Loucy (cell line): Measurements from ENCODE around the gene EFTUD2.

Experiments used
- H2AFZ ChIP-seq: fragments of 200-600 bp; sonication (generic); 2 replicates; pipeline ENCODE4 v1.6.0; 2016; ENCODE audit warnings: antibody characterized with exemption, mild to moderate bottlenecking, low read length, moderate library complexity
- H3F3A ChIP-seq: fragments of 200-600 bp; 2 replicates; pipeline ENCODE4 v1.6.0; 2016; ENCODE audit warnings: antibody characterized with exemption, low read depth, mild to moderate bottlenecking
- H3K27me3 ChIP-seq: fragments of 200-600 bp; sonication (generic); 2 replicates; pipeline ENCODE4 v1.6.1; 2014; ENCODE audit warnings: low read length, mild to moderate bottlenecking; ENCODE audit not compliant: insufficient read depth, poor library complexity, severe bottlenecking
- H3K36me3 ChIP-seq: fragments of 200-600 bp; sonication (generic); 2 replicates; pipeline ENCODE4 v1.6.1; 2016; ENCODE audit warnings: low read length; ENCODE audit not compliant: insufficient read depth
- H3K4me1 ChIP-seq: fragments of 200-600 bp; sonication (generic); 2 replicates; pipeline ENCODE4 v1.5.1; 2014; ENCODE audit warnings: low read length, mild to moderate bottlenecking; ENCODE audit not compliant: insufficient read depth, poor library complexity, severe bottlenecking
- H3K4me2 ChIP-seq: fragments of 200-600 bp; sonication (generic); 2 replicates; pipeline ENCODE4 v1.6.0; 2014; ENCODE audit warnings: antibody characterized with exemption, low read length, low read depth, mild to moderate bottlenecking; ENCODE audit not compliant: poor library complexity, severe bottlenecking
- H3K4me3 ChIP-seq: fragments of 200-600 bp; sonication (generic); 2 replicates; pipeline ENCODE4 v1.5.1; 2014; ENCODE audit warnings: low read length, mild to moderate bottlenecking, mixed read lengths; ENCODE audit not compliant: poor library complexity, severe bottlenecking
- H3K79me2 ChIP-seq: fragments of 200-600 bp; sonication (generic); 2 replicates; pipeline ENCODE4 v1.6.1; 2014; ENCODE audit warnings: low read length; ENCODE audit not compliant: insufficient read depth
- H3K9ac ChIP-seq: fragments of 200-600 bp; sonication (generic); 2 replicates; pipeline ENCODE4 v1.6.0; 2014; ENCODE audit warnings: mild to moderate bottlenecking, low read depth, low read length, moderate library complexity; ENCODE audit not compliant: poor library complexity, severe bottlenecking
- H3K9me2 ChIP-seq: fragments of 200-600 bp; sonication (generic); replicated peaks from 2 replicates; pipeline ENCODE4 v1.6.1; 2016; ENCODE audit warnings: low read depth, low read length, mixed read lengths
- H3K9me3 ChIP-seq: fragments of 200-600 bp; sonication (generic); 2 replicates; pipeline ENCODE4 v1.6.1; 2014; ENCODE audit warnings: mild to moderate bottlenecking, antibody characterized with exemption, low read length, low read depth; ENCODE audit not compliant: insufficient read depth
- H4K20me1 ChIP-seq: fragments of 200-600 bp; sonication (generic); 2 replicates; pipeline ENCODE4 v1.6.0; 2014; ENCODE audit warnings: antibody characterized with exemption, low read length, mild to moderate bottlenecking; ENCODE audit not compliant: insufficient read depth, poor library complexity, severe bottlenecking
- CTCF ChIP-seq: fragments of 200-600 bp; sonication (generic); conservative IDR thresholded peaks from 2 replicates; pipeline ENCODE4 v1.5.1; 2014; ENCODE audit warnings: mild to moderate bottlenecking, antibody characterized with exemption, low read length
- EZH2phosphoT487 ChIP-seq: fragments of 200-600 bp; IDR thresholded peaks from 2 replicates; pipeline ENCODE4 v1.6.1; 2018; ENCODE audit warnings: antibody characterized with exemption, mild to moderate bottlenecking, moderate library complexity, borderline replicate concordance

EFTUD2 gene

GRCh38 chr17:44931376-44931775, 32.1 kb upstream of the EFTUD2 start:
- no peaks in the 10 kb centered on the region for H3K27me3 ChIP-seq
- no peak overlapping the region for H3K9ac ChIP-seq
- no peaks in the 10 kb centered on the region for H4K20me1 ChIP-seq
- peaks cover 99% of the 10 kb centered on the region; the same call in 1 of the 2 replicates for H3K36me3 ChIP-seq
- no peaks in the 10 kb centered on the region for H3F3A ChIP-seq
- TF ChIP-seq EZH2phosphoT487 (no peak), CTCF (no peak)
- no peak overlapping the region for H3K4me2 ChIP-seq
- no peaks in the 10 kb centered on the region for H3K4me1 ChIP-seq
- no peaks in the 10 kb centered on the region for H3K9me3 ChIP-seq
- H3K9me2 ChIP-seq = no peaks in the 10 kb centered on the region
- no peak overlapping the region for H2AFZ ChIP-seq
- H3K4me3 ChIP-seq = no peak overlapping the region
- peaks cover 19% of the 10 kb centered on the region; the same call in 1 of the 2 replicates for H3K79me2 ChIP-seq

GRCh38 chr17:44930667-44931066, 31.4 kb upstream of the EFTUD2 start:
- no peaks in the 10 kb centered on the region for H4K20me1 ChIP-seq
- H3K4me3 ChIP-seq = no peak overlapping the region
- no peaks in the 10 kb centered on the region for H3K9me2 ChIP-seq
- TF ChIP-seq EZH2phosphoT487 (no peak), CTCF (no peak)
- no peaks in the 10 kb centered on the region for H3F3A ChIP-seq
- no peak overlapping the region for H3K4me2 ChIP-seq
- peaks cover 12% of the 10 kb centered on the region; the same call in 1 of the 2 replicates for H3K79me2 ChIP-seq
- no peaks in the 10 kb centered on the region for H3K27me3 ChIP-seq
- H2AFZ ChIP-seq = no peak overlapping the region
- H3K36me3 ChIP-seq = peaks cover 99% of the 10 kb centered on the region; the same call in 1 of the 2 replicates
- no peak overlapping the region for H3K9ac ChIP-seq
- no peaks in the 10 kb centered on the region for H3K9me3 ChIP-seq
- H3K4me1 ChIP-seq = no peaks in the 10 kb centered on the region

GRCh38 chr17:44928950-44929720, 29.9 kb upstream of the EFTUD2 start:
- no peaks in the 10 kb centered on the region for H3K4me1 ChIP-seq
- H4K20me1 ChIP-seq = no peaks in the 10 kb centered on the region
- no peak for TF ChIP-seq EZH2phosphoT487
- no peak for TF ChIP-seq CTCF

More at GRCh38 chr17:44928950-44929720, 29.9 kb upstream of the EFTUD2 start:
- no peaks in the 10 kb centered on the region for H3K27me3 ChIP-seq
- H3K4me2 ChIP-seq = no peak overlapping the region
- H3K9me2 ChIP-seq = no peaks in the 10 kb centered on the region
- H3K9ac ChIP-seq = no peak overlapping the region
- H3K79me2 ChIP-seq = no peaks in the 10 kb centered on the region; the same call in 1 of the 2 replicates
- H3K9me3 ChIP-seq = no peaks in the 10 kb centered on the region
- no peak overlapping the region for H2AFZ ChIP-seq
- peaks cover 86% of the 10 kb centered on the region; the same call in 1 of the 2 replicates for H3K36me3 ChIP-seq
- no peak overlapping the region for H3K4me3 ChIP-seq
- 0 out of 2 replicates have a peak, but pooled peaks cover 3% of the 10 kb centered on the region for H3F3A ChIP-seq
